Measurements from ENCODE around the gene NPR3. TPM values are rescaled to one million over a fixed set of nuclear protein-coding genes. Genes with fewer than 3 reads are reported as not detected.
A peak's percentile ranks its signal among the peaks of the same experiment; 100 is the strongest.

NPR3 gene
- total and polyA plus RNA-seq, 3 donors from 2014 or later, result 2.8 to 3.9 (median 3.2) TPM

- WGBS, 2 donors, result 0 to 1% methylated on average over 23 to 49 of the region's 49 CpGs
- no peaks in the 10 kb centered on the region for H3K27me3 ChIP-seq
- H3K4me1 ChIP-seq, result no peaks in the 10 kb centered on the region
- H3K4me3 ChIP-seq, result peak overlapping the region; percentile 55 to 66
- peak overlapping the region; percentile 27 to 76 for H3K27ac ChIP-seq
- no peaks in the 10 kb centered on the region for H3K36me3 ChIP-seq (ENCODE audit: low read depth, missing control alignments)
- TF ChIP-seq POLR2A (IDR thresholded peaks at IDR 0.05) (no peak), CTCF (IDR thresholded peaks at IDR 0.05) (peak; percentile 27 to 62 (median 61))
- DNase-seq, result peak; percentile 88
- intact Hi-C loops (cut with DNase I; ENCODE audit: low total_unique reads), result loop anchor here (10.0 kb wide), 1 partner anchor 145 kb away; no protein-coding TSS in a partner anchor
- H3K9me3 ChIP-seq, result no peaks in the 10 kb centered on the region
Observed at GRCh38 chr5:32709750-32710549, 1.2 kb upstream of the NPR3 start.

GRCh38 chr5:32711362-32711680, 200 bp downstream of the NPR3 start:
- H3K4me1 ChIP-seq, result no peaks in the 10 kb centered on the region
- no peaks in the 10 kb centered on the region for H3K27me3 ChIP-seq
- no peaks in the 10 kb centered on the region for H3K9me3 ChIP-seq
- peak overlapping the region; percentile 55 to 66 for H3K4me3 ChIP-seq
- WGBS, 2 donors, result 1% methylated on average over 10 of the region's 10 CpGs
- H3K36me3 ChIP-seq (ENCODE audit: low read depth, missing control alignments), result no peaks in the 10 kb centered on the region
- intact Hi-C loops (cut with DNase I; ENCODE audit: low total_unique reads), result loop anchor here (10.0 kb wide), 1 partner anchor 143 kb away; no protein-coding TSS in a partner anchor
- TF ChIP-seq CTCF (IDR thresholded peaks at IDR 0.05) (no peak), POLR2A (IDR thresholded peaks at IDR 0.05) (no peak)
- H3K27ac ChIP-seq, result no peak overlapping the region
- DNase-seq, result no peak

GRCh38 chr5:32711681-32712480, 760 bp downstream of the NPR3 start:
- Histone ChIP-seq H3K27me3 (no peaks in the 10 kb centered on the region), H3K9me3 (no peaks in the 10 kb centered on the region), H3K4me1 (no peaks in the 10 kb centered on the region), H3K27ac (no peak overlapping the region), H3K36me3 (ENCODE audit: low read depth, missing control alignments) (no peaks in the 10 kb centered on the region), H3K4me3 (peak overlapping the region; percentile 55 to 66)
- intact Hi-C loops (cut with DNase I; ENCODE audit: low total_unique reads), result loop anchor here (10.0 kb wide), 1 partner anchor 143 kb away; no protein-coding TSS in a partner anchor
- peak; percentile 42 for DNase-seq
- WGBS, 2 donors, result 1% methylated on average over 28 to 50 of the region's 76 CpGs
- TF ChIP-seq CTCF (IDR thresholded peaks at IDR 0.05), result no peak
- no peak for TF ChIP-seq POLR2A (IDR thresholded peaks at IDR 0.05)

GRCh38 chr5:32712481-32713360, 1.6 kb downstream of the NPR3 start:
- Histone ChIP-seq H3K27ac (no peak overlapping the region), H3K9me3 (no peaks in the 10 kb centered on the region), H3K36me3 (ENCODE audit: low read depth, missing control alignments) (no peaks in the 10 kb centered on the region), H3K4me1 (no peaks in the 10 kb centered on the region), H3K27me3 (no peaks in the 10 kb centered on the region), H3K4me3 (peak overlapping the region; percentile 55 to 66)
- no peak for TF ChIP-seq POLR2A (IDR thresholded peaks at IDR 0.05)
- peak in 1 of 3 experiments; percentile 12 for TF ChIP-seq CTCF (IDR thresholded peaks at IDR 0.05)
- no peak for DNase-seq
- 9 to 24% methylated on average over 23 to 50 of the region's 56 CpGs for WGBS, 2 donors
- intact Hi-C loops (cut with DNase I; ENCODE audit: low total_unique reads), result loop anchor here (10.0 kb wide), 1 partner anchor 142 kb away; no protein-coding TSS in a partner anchor
